A673 (cell line): ENCODE results near the gene C1QTNF8. TPM values are rescaled to one million over a fixed set of nuclear protein-coding genes. Genes with fewer than 3 reads are reported as not detected.

ENCODE experiments used
- BruUV-seq: library from RNA; stranded (reverse); fragments of 400-500 nt; replicated peaks from 2 replicates; lab custom pipeline; 2021; lab: Mats Ljungman, UMichigan
- CTCF ChIA-PET: fragments of 300-600 bp; sonication (Branson Sonifier 250); formaldehyde crosslinking; loops from one replicate; lab custom pipeline; 2022; ENCODE audit warnings: antibody characterized with exemption; lab: Charles Lee
- POLR2A ChIA-PET: fragments of 300-600 bp; sonication (Branson Sonifier 250); formaldehyde crosslinking; loops from one replicate; lab custom pipeline; 2022; ENCODE audit warnings: antibody characterized with exemption; ENCODE audit not compliant: low non-redundant PET; lab: Charles Lee
- DNase-seq: peaks from one replicate; pipeline ENCODE4 v3.0.0-alpha.2; 2015; ENCODE audit warnings: low spot score
- H3K27ac ChIP-seq: fragments of 200-600 bp; sonication (generic); 2 replicates; pipeline ENCODE4 v1.5.1; 2016; ENCODE audit warnings: mixed run types, low read depth, mild to moderate bottlenecking, mixed read lengths, antibody characterized with exemption, low read length; ENCODE audit not compliant: poor library complexity, severe bottlenecking
- H3K27me3 ChIP-seq: fragments of 200-600 bp; sonication (generic); replicated peaks from 2 replicates; pipeline ENCODE4 v1.6.1; 2017; ENCODE audit warnings: mixed run types, low read depth, mild to moderate bottlenecking, mixed read lengths, antibody characterized with exemption, low read length; ENCODE audit not compliant: insufficient read depth, poor library complexity
- H3K36me3 ChIP-seq: fragments of 200-600 bp; sonication (generic); 2 replicates; pipeline ENCODE4 v1.6.1; 2016; ENCODE audit warnings: mixed run types, mild to moderate bottlenecking, mixed read lengths, antibody characterized with exemption, low read length; ENCODE audit not compliant: insufficient read depth, poor library complexity, severe bottlenecking
- H3K4me1 ChIP-seq: fragments of 200-600 bp; sonication (generic); 2 replicates; pipeline ENCODE4 v1.6.1; 2017; ENCODE audit warnings: mixed run types, mild to moderate bottlenecking, mixed read lengths, antibody characterized with exemption, low read length; ENCODE audit not compliant: insufficient read depth, poor library complexity, severe bottlenecking
- H3K4me3 ChIP-seq: fragments of 200-600 bp; sonication (generic); 2 replicates; pipeline ENCODE4 v1.5.1; 2016; ENCODE audit warnings: low read depth, mixed run types, mild to moderate bottlenecking, mixed read lengths, low read length; ENCODE audit not compliant: poor library complexity, severe bottlenecking
- H3K9me3 ChIP-seq: fragments of 200-600 bp; sonication (generic); 2 replicates; pipeline ENCODE4 v1.6.1; 2016; ENCODE audit warnings: mixed run types, low read depth, mild to moderate bottlenecking, mixed read lengths, antibody characterized with exemption, low read length; ENCODE audit not compliant: poor library complexity, severe bottlenecking
- CTCF ChIP-seq: fragments of 300-800, 200-600 bp; sonication (generic); conservative IDR thresholded peaks from 2 replicates; pipeline ENCODE4 v1.5.1; 2017; ENCODE audit warnings: low read depth, mild to moderate bottlenecking, antibody characterized with exemption, low read length, moderate library complexity, mixed read lengths
- EZH2 ChIP-seq: fragments of 200-600 bp; sonication (generic); IDR thresholded peaks from 2 replicates; pipeline ENCODE4 v1.6.1; 2017; ENCODE audit warnings: borderline replicate concordance, low read depth, mild to moderate bottlenecking, mixed read lengths, antibody characterized with exemption, low read length; ENCODE audit not compliant: poor library complexity, severe bottlenecking
- intact Hi-C: fragments of 100-400 bp; cut with micrococcal nuclease; formaldehyde crosslinking; loops from one replicate; pipeline ENCODE4 v1.10.0; 2022; ENCODE audit not compliant: unreplicated experiment
- total RNA-seq: library from RNA; stranded (reverse); gene quantifications from 2 replicates; pipeline ENCODE4 v1.2.3, GENCODE V29; 2021

Gene C1QTNF8
- total RNA-seq, 1 experiment from 2014 or later, result not detected

GRCh38 chr16:1073262-1073558 lies 22.8 kb downstream of the C1QTNF8 start:
- Histone ChIP-seq H3K4me1 (no peaks in the 10 kb centered on the region), H3K27me3 (peaks cover 69% of the 10 kb centered on the region), H3K9me3 (no peaks in the 10 kb centered on the region), H3K36me3 (no peaks in the 10 kb centered on the region), H3K4me3 (no peak overlapping the region), H3K27ac (no peak overlapping the region)
- no peak for DNase-seq
- BruUV-seq, result no TSS peak
- ChIA-PET POLR2A (no interaction called here), CTCF (no interaction called here)
- TF ChIP-seq CTCF, result no peak
- peak; percentile 76 for TF ChIP-seq EZH2
- intact Hi-C loops, result no loop called here

GRCh38 chr16:1072526-1073261 lies 23.4 kb downstream of the C1QTNF8 start, which contains the start of gene SSTR5:
Gene SSTR5 (plus strand): TSS chr16:1072747. CDS start chr16:1078869, 6,122 bp downstream.
- Histone ChIP-seq H3K9me3 (no peaks in the 10 kb centered on the region), H3K27me3 (peaks cover 74% of the 10 kb centered on the region), H3K27ac (no peak within 1 kb of the TSS), H3K4me1 (no peaks in the 10 kb centered on the region), H3K36me3 (no peaks in the 10 kb centered on the region), H3K4me3 (no peak within 1 kb of the TSS)
- TF ChIP-seq EZH2 (no peak), CTCF (no peak)
- ChIA-PET POLR2A (no interaction called here), CTCF (no interaction called here)
- DNase-seq, result no peak
- BruUV-seq, result no TSS peak
- intact Hi-C loops, result no loop called here

- ChIA-PET POLR2A (no interaction called here), CTCF (no interaction called here)
- no peak for DNase-seq
- H3K4me3 ChIP-seq, result no peak overlapping the region
- no peaks in the 10 kb centered on the region for H3K9me3 ChIP-seq
- no peaks in the 10 kb centered on the region for H3K36me3 ChIP-seq
- H3K27me3 ChIP-seq, result peaks cover 84% of the 10 kb centered on the region
- TF ChIP-seq EZH2, result peak; percentile 93
- TF ChIP-seq CTCF, result no peak
- no peaks in the 10 kb centered on the region for H3K4me1 ChIP-seq
- BruUV-seq, result no TSS peak
- intact Hi-C loops, result no loop called here
- H3K27ac ChIP-seq, result no peak overlapping the region
Observed at GRCh38 chr16:1071561-1072225, 24.4 kb downstream of the C1QTNF8 start.
